GM19455 (cell line): Measurements from ENCODE around the gene ANO10.
"Not testable (repeated sequence)": the region's sequence is repeated elsewhere in the genome, so short reads cannot be mapped to it uniquely, and the experiment has no call there.

Source experiments
- ATAC-seq: cut with Tn5 transposase; IDR thresholded peaks from one replicate; pipeline ENCODE4 v1.9.1; 2021; ENCODE audit not compliant: unreplicated experiment

ANO10 gene, protein sequence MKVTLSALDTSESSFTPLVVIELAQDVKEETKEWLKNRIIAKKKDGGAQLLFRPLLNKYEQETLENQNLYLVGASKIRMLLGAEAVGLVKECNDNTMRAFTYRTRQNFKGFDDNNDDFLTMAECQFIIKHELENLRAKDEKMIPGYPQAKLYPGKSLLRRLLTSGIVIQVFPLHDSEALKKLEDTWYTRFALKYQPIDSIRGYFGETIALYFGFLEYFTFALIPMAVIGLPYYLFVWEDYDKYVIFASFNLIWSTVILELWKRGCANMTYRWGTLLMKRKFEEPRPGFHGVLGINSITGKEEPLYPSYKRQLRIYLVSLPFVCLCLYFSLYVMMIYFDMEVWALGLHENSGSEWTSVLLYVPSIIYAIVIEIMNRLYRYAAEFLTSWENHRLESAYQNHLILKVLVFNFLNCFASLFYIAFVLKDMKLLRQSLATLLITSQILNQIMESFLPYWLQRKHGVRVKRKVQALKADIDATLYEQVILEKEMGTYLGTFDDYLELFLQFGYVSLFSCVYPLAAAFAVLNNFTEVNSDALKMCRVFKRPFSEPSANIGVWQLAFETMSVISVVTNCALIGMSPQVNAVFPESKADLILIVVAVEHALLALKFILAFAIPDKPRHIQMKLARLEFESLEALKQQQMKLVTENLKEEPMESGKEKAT

GRCh38 chr3:43621656-43622432 lies at the start of gene ANO10:
TSS of gene ANO10 (minus strand) at chr3:43622011. CDS start at chr3:43605852, 16,159 bp downstream.
- peak; percentile 96 for ATAC-seq

- ATAC-seq = no peak
Observed at GRCh38 chr3:43670635-43671522, 49.1 kb upstream of the ANO10 start.

DNA sequence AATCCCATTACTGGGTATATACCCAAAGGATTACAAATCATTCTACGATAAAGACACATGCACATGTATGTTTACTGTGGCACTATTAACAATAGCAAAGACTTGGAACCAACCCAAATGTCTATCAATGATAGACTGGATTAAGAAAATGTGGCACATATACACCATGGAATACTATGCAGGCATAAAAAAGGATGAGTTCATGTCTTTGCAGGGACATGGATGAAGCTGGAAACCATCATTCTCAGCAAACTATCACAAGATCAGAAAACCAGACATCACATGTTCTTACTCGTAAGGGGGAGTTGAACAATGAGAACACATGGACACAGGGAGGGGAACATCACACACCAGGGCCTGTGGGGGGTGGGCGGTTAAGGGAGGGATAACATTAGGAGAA lies 43.2 kb upstream of the ANO10 start:
- not testable (repeated sequence) for ATAC-seq

GRCh38 chr3:43661376-43661775 lies 39.6 kb upstream of the ANO10 start:
- ATAC-seq = not testable (repeated sequence)

DNA sequence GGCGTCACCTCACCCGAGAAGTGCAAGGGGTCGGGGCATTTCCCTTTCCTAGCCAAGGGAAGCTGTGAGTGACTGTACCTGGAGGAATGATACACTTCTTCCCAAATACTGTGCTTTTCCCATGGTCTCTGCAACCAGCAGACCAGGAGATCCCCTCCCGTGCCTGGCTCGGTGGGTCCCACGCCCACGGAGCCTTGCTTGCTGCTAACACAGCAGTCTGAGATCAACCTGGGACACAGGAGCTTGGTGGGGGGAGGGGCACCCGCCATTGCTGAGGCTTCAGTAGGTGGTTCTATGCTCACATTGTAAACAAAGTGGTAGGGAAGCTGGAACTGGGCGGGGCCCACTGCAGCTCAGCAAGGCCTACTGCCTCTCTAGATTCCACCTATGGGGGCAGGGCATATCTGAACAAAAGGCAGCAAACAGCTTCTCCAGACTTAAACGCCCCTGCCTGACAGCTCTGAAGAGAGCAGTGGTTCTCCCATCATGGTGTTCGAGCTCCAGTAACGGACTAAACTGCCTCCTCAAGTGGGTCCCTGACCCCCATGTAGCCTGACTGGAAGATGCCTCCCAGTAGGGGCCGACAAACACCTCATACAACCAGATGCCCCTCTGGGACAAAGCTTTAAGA lies 37.6 kb upstream of the ANO10 start:
- no peak for ATAC-seq

DNA sequence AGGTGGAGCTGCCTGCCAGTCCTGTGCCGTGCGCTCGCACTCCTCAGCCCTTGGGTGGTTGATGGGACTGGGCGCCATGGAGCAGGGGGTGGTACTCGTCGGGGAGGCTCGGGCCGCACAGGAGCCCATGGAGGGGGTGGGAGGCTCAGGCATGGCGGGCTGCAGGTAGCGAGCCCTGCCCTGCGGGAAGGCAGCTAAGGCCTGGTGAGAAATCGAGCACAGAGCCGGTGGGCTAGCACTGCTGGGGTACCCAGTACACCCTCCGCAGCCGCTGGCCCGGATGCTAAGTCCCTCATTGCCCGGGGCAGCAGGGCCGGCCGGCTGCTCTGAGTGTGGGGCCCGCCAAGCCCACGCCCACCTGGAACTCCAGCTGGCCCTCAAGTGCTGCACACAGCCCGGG lies 34.6 kb upstream of the ANO10 start:
- not testable (repeated sequence) for ATAC-seq

GRCh38 chr3:43650345-43650744 lies 28.5 kb upstream of the ANO10 start:
- no peak for ATAC-seq

- no peak for ATAC-seq
Observed at GRCh38 chr3:43649365-43649968, 27.7 kb upstream of the ANO10 start.

- ATAC-seq = no peak
Observed at GRCh38 chr3:43648957-43649356, 27.1 kb upstream of the ANO10 start.

- no peak for ATAC-seq
Observed at GRCh38 chr3:43647331-43648166, 25.7 kb upstream of the ANO10 start.

DNA sequence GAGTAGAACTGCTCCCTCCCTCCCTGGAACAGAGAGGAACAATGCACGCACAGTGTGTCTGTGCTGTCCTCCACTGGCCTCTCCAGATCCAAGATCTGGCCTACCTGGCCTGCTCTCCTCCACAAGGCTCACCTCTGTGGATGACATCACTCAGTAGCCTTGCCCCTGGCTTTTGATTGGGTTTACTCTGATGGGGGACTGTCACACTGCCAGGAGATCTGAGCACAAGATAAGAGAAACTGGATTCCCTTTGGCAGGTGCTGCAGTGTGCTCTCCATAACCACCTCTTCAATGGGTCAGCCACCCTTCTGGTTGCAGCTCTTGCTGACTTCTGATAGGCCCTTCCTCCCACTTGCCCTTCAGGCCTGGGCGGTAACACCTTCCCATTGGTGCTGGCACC lies 22.6 kb upstream of the ANO10 start:
- ATAC-seq = no peak

DNA sequence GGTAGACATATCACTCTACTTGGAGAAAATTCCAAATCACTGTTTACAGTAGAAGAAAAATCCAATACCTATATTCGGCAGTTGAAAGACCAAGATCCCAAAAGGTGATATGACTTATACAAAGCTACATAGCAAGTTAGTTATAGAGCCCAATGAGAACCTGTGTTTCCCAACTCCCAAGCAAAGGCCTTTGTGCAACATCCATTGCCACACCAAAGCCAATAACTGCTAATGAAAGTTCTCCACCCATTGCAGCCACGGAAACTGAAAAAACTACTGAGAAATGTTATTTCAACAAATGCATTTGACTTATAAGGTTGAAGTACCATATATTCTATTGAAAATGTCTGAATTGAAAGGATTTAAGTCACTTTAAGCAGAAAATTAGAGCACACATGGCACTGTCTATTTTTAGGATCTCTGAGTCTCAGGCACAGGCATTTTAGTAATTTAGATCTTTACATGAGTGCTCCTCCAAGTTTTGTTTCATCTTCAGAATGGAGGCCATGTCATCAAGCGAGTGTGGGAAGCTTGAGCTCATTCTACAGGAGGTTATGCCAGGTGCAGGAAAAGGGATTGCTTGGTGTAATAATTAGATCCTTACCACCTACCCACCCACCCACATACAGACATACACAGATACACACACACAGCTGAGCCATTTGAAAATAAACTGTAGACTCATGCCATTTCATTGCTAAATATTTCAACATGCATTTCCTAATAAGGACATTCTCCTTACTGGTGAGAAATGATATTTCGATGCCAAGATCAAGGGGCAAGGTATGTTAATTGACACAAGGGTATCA lies 19.7 kb upstream of the ANO10 start:
- no peak for ATAC-seq

DNA sequence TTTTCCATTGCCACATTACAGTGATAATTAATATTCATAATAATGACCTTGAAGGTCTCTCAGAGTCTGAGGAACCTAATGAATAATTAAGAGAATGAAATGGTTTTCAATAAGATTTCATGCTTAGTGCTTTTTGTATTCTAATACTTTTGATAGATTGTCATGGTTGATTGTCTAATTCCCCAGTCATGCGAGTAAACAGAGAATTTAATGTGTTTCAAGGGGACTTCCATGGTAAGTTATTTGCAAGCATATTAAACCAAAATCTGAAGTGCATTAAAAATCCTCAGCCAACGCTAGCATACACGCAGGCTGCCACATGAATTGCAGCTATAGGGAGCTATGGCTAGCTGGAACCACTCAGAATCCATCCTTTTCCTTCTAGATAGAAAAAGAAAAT lies 18.9 kb upstream of the ANO10 start:
- no peak for ATAC-seq

DNA sequence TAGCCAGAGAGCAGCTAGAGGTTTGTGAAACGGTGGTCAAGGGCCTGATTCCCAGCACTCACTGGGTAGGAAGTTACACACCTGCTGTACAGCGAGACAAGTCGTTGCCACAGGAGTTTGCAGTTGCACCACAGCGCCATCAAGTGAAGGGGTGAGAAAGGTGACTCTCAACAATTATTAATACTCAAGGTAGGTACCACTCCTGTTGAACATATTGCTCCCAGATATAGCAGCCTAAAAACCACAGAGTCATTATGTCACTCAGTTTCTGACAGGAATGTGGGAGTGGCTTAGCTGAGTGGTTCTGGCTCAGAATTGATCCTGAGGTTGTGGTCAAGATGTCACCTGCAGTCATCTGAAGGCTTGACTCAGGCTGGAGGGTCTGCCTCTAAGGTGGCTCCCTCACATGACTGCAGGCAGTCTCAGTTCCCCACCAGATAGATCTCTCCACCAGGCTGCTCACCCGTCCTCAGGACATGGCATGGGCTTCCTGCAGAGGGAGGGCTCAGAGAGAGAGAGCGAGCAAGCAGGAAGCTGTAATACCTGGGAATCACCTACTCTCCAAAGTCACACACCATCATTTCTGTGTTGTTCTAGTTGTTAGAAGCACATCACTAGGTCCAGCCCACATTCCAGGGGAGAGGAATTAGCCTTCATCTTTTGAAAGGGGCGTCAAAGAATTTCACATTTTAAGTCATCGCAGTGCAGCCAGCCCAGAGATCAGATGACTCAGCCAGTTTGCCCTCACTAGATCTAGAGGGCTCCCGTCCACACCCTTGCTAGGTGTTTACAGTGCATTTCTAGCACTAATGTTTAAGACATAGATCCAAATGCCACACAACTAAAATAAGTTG lies 17.0 kb upstream of the ANO10 start:
- no peak for ATAC-seq

DNA sequence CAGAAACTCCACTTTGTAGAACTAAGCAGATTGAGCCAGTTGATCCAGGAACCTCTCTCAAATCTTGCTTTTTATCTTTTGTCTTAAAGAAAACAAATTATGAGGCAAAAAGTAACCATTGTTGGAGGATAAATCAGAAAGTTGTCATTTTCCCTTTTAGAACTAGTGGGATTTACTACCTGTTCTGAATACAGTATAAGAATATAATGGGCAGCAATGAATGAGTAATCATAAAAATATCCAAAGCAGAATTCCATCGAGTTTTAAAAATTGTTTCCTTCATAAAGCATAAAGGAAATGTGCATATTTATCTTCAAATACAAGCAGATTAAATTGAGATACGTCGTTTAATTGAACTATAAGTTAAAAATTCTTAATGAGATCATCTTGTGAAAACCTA lies 15.9 kb upstream of the ANO10 start:
- ATAC-seq = no peak

GRCh38 chr3:43632986-43633385 lies 11.2 kb upstream of the ANO10 start:
- ATAC-seq = no peak

DNA sequence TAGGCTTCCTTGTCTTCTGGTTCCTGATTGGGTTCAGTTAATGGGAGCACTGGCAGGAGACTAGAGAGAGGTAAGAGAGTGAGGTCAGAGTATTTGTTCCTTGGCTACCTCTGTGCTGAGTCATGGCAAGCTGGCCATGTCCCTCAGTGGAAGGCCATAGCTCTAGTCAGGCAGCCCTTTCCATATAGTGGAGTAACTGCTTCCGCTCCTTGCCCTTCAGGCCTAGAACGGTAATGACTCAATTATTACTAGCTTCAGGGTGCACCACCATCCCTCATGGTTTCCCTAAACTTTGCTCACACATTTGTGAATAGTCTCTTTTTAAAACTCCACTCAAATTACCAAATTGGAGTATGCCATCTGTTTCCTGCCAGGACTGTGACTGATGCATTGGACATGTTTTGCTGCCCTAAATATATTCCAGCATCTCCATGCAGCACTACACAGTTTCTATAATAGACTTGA lies 10.5 kb upstream of the ANO10 start:
- no peak for ATAC-seq
